CD4-positive, alpha-beta T cell treated with Interleukin-6 at 100 ng/mL for 8 hours (primary cell): ENCODE results near the gene MS4A6A.

Source experiments
- DNase-seq: peaks from one replicate; pipeline ENCODE4 v3.0.0-alpha.2; 2020; ENCODE audit warnings: mixed read lengths, low spot score

Gene MS4A6A

GRCh38 chr11:60128376-60128775 lies 54.5 kb downstream of the MS4A6A start:
- DNase-seq, result no peak

- DNase-seq, result no peak
Measured at GRCh38 chr11:60127311-60127811, 55.5 kb downstream of the MS4A6A start.

DNA sequence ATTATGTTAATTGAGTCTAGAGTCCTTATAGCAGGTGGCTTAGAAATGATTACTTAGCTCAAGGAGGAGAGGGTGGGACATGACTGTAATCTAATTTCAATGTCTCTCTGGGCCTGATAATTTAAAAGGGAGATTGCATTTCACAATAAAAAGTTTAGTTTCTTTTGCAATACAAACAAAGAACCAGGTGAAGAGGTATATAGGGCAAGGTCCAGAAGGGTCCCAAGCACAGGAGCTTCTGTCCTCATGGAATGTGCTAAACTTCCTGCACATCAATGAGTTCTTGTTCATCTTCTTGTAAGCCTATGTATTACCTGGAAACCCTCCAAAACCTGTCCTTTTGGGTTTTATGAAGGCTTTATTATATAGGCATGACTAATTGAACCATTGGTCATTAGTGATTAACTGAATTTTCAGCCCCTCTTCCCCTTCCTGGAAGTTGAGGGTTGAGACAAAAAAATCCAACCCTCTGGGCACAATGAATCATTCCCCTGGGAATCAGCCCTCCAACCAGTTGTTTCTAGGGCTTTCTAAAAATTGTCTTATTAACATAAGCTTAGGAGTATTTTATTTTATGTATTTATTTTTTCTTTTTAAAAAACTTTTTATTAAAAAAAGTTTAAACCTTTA lies 56.8 kb downstream of the MS4A6A start:
- no peak for DNase-seq

GRCh38 chr11:60124802-60125432 lies 58.0 kb downstream of the MS4A6A start:
- DNase-seq, result no peak
